HCEC 1CT (cell line): ENCODE measurements around the gene USP43.

ENCODE experiments used
- DNase-seq: peaks from one replicate; pipeline ENCODE4 v3.0.0-alpha.2; 2017

The USP43 gene

GRCh38 chr17:9666461-9667050 is 21.2 kb downstream of the USP43 start:
- DNase-seq: no peak

DNA sequence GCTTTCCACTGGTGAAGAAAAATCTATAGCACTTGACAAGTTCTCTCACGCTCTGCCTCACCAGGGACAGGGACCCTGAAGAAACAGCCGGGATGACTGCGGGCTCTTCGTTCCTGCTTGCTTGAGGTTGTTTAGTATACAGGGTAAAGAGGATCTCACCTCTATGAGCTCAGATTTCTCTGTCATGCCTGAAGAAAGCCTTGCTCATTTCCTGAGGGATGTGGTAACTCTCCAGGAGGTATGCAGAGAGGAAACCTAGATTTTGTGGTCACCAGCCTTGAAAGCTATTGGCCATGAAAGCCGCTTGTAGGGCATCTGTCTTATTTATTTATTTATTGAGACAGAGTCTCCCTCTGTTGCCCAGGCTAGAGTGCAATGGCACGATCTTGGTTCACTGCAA is 23.2 kb downstream of the USP43 start:
- DNase-seq: peak; percentile 57

GRCh38 chr17:9669551-9670008 is 24.3 kb downstream of the USP43 start:
- DNase-seq: no peak

- DNase-seq: no peak
Observed at GRCh38 chr17:9670596-9670995, 25.3 kb downstream of the USP43 start.

- no peak for DNase-seq
Observed at GRCh38 chr17:9671559-9671958, 26.2 kb downstream of the USP43 start.

DNA sequence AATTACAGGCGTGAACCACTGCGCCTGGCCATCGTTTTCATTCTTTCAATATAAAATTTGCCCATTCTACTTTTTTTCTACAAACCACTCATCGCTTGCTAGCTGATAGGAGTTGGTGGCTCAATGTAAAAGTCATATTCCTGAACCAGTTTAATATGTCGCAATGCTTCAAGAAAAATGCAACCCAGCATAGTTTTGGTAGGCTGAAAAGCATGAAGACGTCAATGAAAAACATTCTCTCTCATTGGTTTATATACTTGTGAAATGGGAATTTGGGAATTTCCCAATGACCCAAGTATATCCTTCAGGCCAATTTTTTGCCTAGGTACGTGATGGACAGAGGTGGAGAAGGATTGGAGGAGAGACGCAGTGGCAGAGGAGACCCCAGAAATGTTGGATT is 26.9 kb downstream of the USP43 start:
- no peak for DNase-seq

- DNase-seq: no peak
Observed at GRCh38 chr17:9672691-9673090, 27.4 kb downstream of the USP43 start.

DNA sequence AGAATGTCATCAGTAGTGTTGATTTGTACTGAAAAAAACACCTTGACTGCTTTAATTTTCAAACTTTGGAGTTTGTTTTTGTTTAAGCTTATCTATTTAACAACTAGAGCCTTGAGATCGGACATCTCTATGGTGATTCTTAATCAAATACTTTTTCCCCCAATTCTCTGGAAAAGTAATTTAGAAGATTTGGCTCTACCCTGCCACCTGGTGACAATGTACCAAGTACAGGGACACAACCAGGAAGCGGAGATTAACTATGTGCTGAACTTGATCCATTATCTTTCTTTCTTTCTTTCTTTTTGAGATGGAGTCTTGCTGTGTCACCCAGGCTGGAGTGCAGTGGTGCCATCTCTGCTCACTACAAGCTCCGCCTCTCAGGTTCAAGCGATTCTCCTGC is 30.8 kb downstream of the USP43 start:
- DNase-seq: no peak

- peak; percentile 76 for DNase-seq
Observed at GRCh38 chr17:9676820-9677310, 31.5 kb downstream of the USP43 start.

DNA sequence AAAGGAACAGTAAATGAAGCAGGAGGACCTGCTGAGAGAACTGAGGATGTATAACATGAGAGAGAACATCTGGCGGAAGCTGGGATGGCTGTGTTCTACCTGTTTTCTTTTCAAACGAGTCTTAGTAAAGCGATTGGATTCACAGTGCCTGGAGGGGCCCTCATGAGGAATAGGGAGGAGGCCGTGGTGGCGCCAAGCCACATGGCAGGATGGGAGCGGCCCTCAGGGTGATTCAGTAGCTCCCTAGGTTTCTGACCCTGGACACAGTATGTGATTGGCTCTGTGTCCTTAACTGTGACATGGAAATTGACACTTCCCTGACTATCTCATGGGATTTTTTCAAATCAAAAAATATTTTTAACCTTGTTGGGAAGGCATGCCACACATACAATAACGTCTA is 32.1 kb downstream of the USP43 start:
- no peak for DNase-seq

GRCh38 chr17:9677896-9678295 is 32.6 kb downstream of the USP43 start:
- DNase-seq: no peak

DNA sequence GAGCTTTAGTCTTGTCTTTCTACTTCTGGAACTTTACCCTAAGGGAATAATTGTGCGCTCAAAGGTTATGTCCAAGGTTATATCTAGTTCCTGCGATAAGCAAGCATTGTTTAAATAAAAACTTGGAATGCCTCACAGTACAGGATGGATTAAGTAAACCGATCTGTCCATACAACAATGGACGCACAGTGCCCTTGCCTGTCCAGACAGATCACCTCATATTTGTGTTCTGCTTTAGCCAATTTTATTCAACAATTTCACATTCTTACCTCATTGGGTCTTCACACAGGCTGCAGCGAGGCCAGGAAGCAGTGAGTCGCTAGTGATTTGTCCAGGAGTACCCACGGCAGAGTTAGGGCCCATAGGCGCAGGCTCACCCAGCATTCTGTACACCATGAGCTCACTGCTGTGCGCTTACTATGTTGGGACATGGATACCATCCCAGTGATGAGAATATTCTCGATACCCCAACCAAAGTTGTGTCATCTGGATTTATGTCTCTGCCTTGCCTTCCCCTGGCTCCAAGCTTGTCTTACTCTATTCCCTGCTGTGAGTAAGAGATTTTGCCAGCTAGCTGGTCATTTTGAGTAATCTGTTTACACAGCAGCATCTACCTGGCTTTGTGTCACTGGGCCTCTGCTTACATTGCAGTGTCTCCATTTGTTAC is 39.8 kb downstream of the USP43 start:
- DNase-seq: no peak

- DNase-seq: no peak
Observed at GRCh38 chr17:9693755-9694154, 48.4 kb downstream of the USP43 start.

GRCh38 chr17:9696279-9697044 is 51.1 kb downstream of the USP43 start:
- DNase-seq: no peak

GRCh38 chr17:9700136-9700535 is 54.8 kb downstream of the USP43 start:
- DNase-seq: no peak

- DNase-seq: no peak
Observed at GRCh38 chr17:9700754-9701476, 55.6 kb downstream of the USP43 start.

GRCh38 chr17:9702482-9702881 is 57.2 kb downstream of the USP43 start:
- no peak for DNase-seq

GRCh38 chr17:9702914-9703780 is 57.8 kb downstream of the USP43 start:
- no peak for DNase-seq

DNA sequence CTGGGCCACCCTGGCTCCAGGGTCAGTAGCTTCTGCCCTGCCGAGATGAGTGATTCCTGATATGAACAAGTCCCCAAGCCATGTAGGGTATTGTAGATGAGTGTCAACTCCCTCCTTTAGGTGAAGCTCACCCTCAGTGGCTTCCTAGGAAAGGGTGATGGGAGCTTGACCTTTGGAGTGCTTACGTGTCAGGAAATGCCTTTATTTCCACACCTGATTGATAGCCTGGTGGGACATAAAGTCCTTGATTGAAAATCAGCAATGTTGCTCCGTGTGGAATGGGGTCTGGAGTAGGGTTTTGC is 58.4 kb downstream of the USP43 start:
- no peak for DNase-seq

- DNase-seq: no peak
Observed at GRCh38 chr17:9705745-9706144, 60.4 kb downstream of the USP43 start.

DNA sequence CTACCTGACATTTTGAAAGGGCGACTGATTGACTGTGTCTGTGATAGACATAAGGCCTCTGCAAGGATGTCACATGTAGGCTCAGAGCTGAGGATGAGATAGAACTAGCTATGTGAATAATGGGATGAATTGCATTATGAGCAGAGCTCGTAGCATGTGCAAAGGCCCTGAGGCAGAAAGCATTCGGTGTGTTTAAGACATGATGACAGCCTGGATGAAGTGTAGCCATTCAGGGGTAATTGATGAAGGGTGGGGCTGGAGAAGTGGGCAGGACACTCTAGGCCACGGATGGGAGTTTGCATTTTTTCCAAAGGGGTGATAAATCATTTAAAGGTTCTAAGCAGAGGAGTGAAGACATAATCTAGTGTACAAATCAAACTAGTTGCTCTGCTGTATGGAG is 62.6 kb downstream of the USP43 start:
- no peak for DNase-seq

DNA sequence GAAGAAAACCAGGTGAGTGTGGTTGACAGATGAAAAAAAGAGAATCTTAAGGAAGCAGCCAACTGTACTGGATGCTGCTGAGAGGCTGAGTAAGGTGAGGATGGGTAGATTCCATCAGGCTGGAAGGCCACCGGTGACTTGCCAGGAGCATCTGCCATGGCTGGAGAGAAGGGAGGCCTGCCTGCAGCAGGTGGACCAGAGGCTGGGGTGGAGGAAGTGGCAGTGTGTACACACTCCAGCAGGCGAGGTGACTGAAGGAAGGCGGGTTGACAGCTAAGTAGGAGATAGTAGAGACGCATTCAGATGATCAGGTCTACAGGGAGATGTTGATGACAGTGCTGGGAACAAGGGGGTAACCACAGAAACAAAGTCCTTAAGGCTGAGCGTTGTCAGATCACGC is 69.5 kb downstream of the USP43 start:
- DNase-seq: no peak
